CD4-positive, alpha-beta T cell (primary cell): Measurements from ENCODE around the gene RXRA. TPM values are rescaled to one million over a fixed set of nuclear protein-coding genes. Genes with fewer than 3 reads are reported as not detected.

Experiments
- ATAC-seq: fragments of 200-7000 bp; cut with Tn5 transposase; one replicate; pipeline ENCODE4 v1.10.0; 2022; ENCODE audit warnings: mild to moderate bottlenecking; ENCODE audit not compliant: poor library complexity
- CTCF ChIA-PET: fragments of 350-600 bp; sonication (Branson Sonifier 250); formaldehyde crosslinking; loops from one replicate; lab custom pipeline; 2021; ENCODE audit warnings: antibody characterized with exemption, inconsistent platforms; lab: Charles Lee
- POLR2A ChIA-PET: fragments of 350-600 bp; sonication (Branson Sonifier 250); formaldehyde crosslinking; loops from one replicate; lab custom pipeline; 2021; ENCODE audit warnings: antibody characterized with exemption, inconsistent platforms; lab: Charles Lee
- DNase-seq, 14 experiments: peaks; one replicate each; pipeline ENCODE4 v3.0.0-alpha.2; 2013 to 2020; ENCODE audit warnings: mixed read lengths in 2 of 14
- H3K27ac ChIP-seq, 2 donors: one replicate each; pipeline versions ENCODE4 v1.5.1 to v1.7.0; 2013; ENCODE audit warnings: low read length in 2 of 2, low read depth in 1 of 2, mild to moderate bottlenecking in 1 of 2
- H3K27me3 ChIP-seq, 2 experiments: 1 replicate in 1 of 2; 2 replicates in 1 of 2; pipeline versions ENCODE4 v1.6.1 to v1.7.0; 2013; ENCODE audit warnings: low read length in 2 of 2, control low read depth in 1 of 2, mild to moderate bottlenecking in 1 of 2, moderate library complexity in 1 of 2; ENCODE audit not compliant: insufficient read depth in 2 of 2, control insufficient read depth in 1 of 2
- H3K36me3 ChIP-seq: one replicate; pipeline ENCODE4 v1.6.1; 2013; ENCODE audit warnings: low read length, control low read depth; ENCODE audit not compliant: insufficient read depth
- H3K4me1 ChIP-seq: one replicate; pipeline ENCODE4 v1.6.1; 2013; ENCODE audit warnings: low read length, control low read depth; ENCODE audit not compliant: insufficient read depth
- H3K4me3 ChIP-seq: one replicate; pipeline ENCODE4 v1.5.1; 2013; ENCODE audit warnings: mild to moderate bottlenecking, low read length, moderate library complexity
- H3K9me3 ChIP-seq, 2 experiments: 1 replicate in 1 of 2; 2 replicates in 1 of 2; pipeline versions ENCODE4 v1.6.1 to v1.7.0; 2013; ENCODE audit warnings: low read length in 2 of 2, mild to moderate bottlenecking in 2 of 2, control low read depth in 1 of 2, moderate library complexity in 1 of 2; ENCODE audit not compliant: control insufficient read depth in 1 of 2, insufficient read depth in 1 of 2
- H3K27ac Mint-ChIP-seq: one replicate; pipeline ENCODE4 v1.8.0; 2020; ENCODE audit warnings: mixed read lengths
- H3K27me3 Mint-ChIP-seq: one replicate; pipeline ENCODE4 v1.8.0; 2021; ENCODE audit warnings: mixed read lengths
- H3K36me3 Mint-ChIP-seq: one replicate; pipeline ENCODE4 v1.8.0; 2021; ENCODE audit warnings: low read depth, mixed read lengths
- H3K4me1 Mint-ChIP-seq: one replicate; pipeline ENCODE4 v1.8.0; 2021; ENCODE audit warnings: low read depth, mixed read lengths
- H3K4me3 Mint-ChIP-seq: one replicate; pipeline ENCODE4 v1.8.0; 2020; ENCODE audit warnings: mild to moderate bottlenecking, mixed read lengths
- H3K9me3 Mint-ChIP-seq: one replicate; pipeline ENCODE4 v1.8.0; 2020; ENCODE audit warnings: mixed read lengths
- CTCF ChIP-seq: fragments of 200-600 bp; IDR thresholded peaks from one replicate; pipeline ENCODE4 v1.8.0; 2022; ENCODE audit warnings: antibody characterized with exemption, mild to moderate bottlenecking
- intact Hi-C, 2 experiments: fragments of 100-400 bp; cut with DNase I in 1 of 2; cut with micrococcal nuclease in 1 of 2; formaldehyde crosslinking; loops; one replicate each; pipeline versions ENCODE4 v1.15.1 to v1.9.0; 2023 to 2025; cut with DNase I, micrococcal nuclease
- total RNA-seq, 174 experiments: library from RNA in 2 of 174; stranded (reverse) in 2 of 174; gene quantifications; one replicate each; pipeline ENCODE4 v1.2.3 and lab custom pipeline; 2021 to 2026

RXRA gene
- total RNA-seq, 2 experiments from 2014 or later = 7.3 to 8.4 TPM

GRCh38 chr9:134348404-134349155 is 22.3 kb downstream of the RXRA start:
- Mint-ChIP-seq H3K4me1 (peaks cover 5% of the 10 kb centered on the region), H3K4me3 (no peak overlapping the region), H3K9me3 (no peaks in the 10 kb centered on the region), H3K36me3 (no peaks in the 10 kb centered on the region), H3K27ac (no peak overlapping the region), H3K27me3 (no peaks in the 10 kb centered on the region)
- no peak for TF ChIP-seq CTCF
- Histone ChIP-seq H3K27me3 (no peaks in the 10 kb centered on the region), H3K4me1 (peaks cover 22% of the 10 kb centered on the region), H3K4me3 (no peak overlapping the region), H3K27ac (no peak overlapping the region), H3K36me3 (no peaks in the 10 kb centered on the region), H3K9me3 (no peaks in the 10 kb centered on the region)
- POLR2A ChIA-PET = no interaction called here
- intact Hi-C loops = no loop called here
- DNase-seq = no peak
- CTCF ChIA-PET = no interaction called here
- ATAC-seq = no peak

- ATAC-seq = no peak
- Histone ChIP-seq H3K27me3 (no peaks in the 10 kb centered on the region), H3K27ac (no peak overlapping the region), H3K4me3 (no peak overlapping the region), H3K9me3 (no peaks in the 10 kb centered on the region), H3K36me3 (no peaks in the 10 kb centered on the region), H3K4me1 (peaks cover 8% of the 10 kb centered on the region)
- H3K4me3 Mint-ChIP-seq = no peak overlapping the region
- H3K27me3 Mint-ChIP-seq = no peaks in the 10 kb centered on the region
- ChIA-PET CTCF (no interaction called here), POLR2A (no interaction called here)
- no peaks in the 10 kb centered on the region for H3K9me3 Mint-ChIP-seq
- intact Hi-C loops = no loop called here
- DNase-seq = no peak
- H3K27ac Mint-ChIP-seq = no peak overlapping the region
- no peaks in the 10 kb centered on the region for H3K36me3 Mint-ChIP-seq
- TF ChIP-seq CTCF = no peak
- H3K4me1 Mint-ChIP-seq = no peaks in the 10 kb centered on the region
Observed at GRCh38 chr9:134349936-134350335, 23.7 kb downstream of the RXRA start.

- Histone ChIP-seq H3K27me3 (no peaks in the 10 kb centered on the region), H3K9me3 (no peaks in the 10 kb centered on the region), H3K4me1 (peaks cover 5% of the 10 kb centered on the region), H3K4me3 (no peak overlapping the region), H3K36me3 (no peaks in the 10 kb centered on the region), H3K27ac (no peak overlapping the region)
- Mint-ChIP-seq H3K27me3 (no peaks in the 10 kb centered on the region), H3K4me1 (no peaks in the 10 kb centered on the region), H3K27ac (no peak overlapping the region), H3K9me3 (no peaks in the 10 kb centered on the region), H3K36me3 (no peaks in the 10 kb centered on the region), H3K4me3 (no peak overlapping the region)
- ChIA-PET CTCF (no interaction called here), POLR2A (no interaction called here)
- no peak for TF ChIP-seq CTCF
- DNase-seq (no peak), ATAC-seq (no peak)
- intact Hi-C loops = no loop called here
Observed at GRCh38 chr9:134350416-134350994, 24.2 kb downstream of the RXRA start.
